Measurements from ENCODE around the gene LY6G6C.
A peak's percentile ranks its signal among the peaks of the same experiment; 100 is the strongest.

Gene LY6G6C

GRCh38 chr6:31765559-31765909, 44.0 kb upstream of the LY6G6C start:
- no peak for DNase-seq (ENCODE audit: low read depth, low spot score)
- Histone ChIP-seq H3K9ac (ENCODE audit: insufficient read length, low read depth) (no peak overlapping the region), H3K36me3 (ENCODE audit: insufficient read depth, insufficient read length, low read length) (peaks cover 34% of the 10 kb centered on the region), H3K9me3 (ENCODE audit: insufficient read depth, low read length) (no peaks in the 10 kb centered on the region), H3K27me3 (ENCODE audit: insufficient read depth, insufficient read length) (no peaks in the 10 kb centered on the region), H3K4me1 (ENCODE audit: insufficient read depth, insufficient read length) (peaks cover 6% of the 10 kb centered on the region), H3K4me3 (ENCODE audit: insufficient read length, low read depth) (no peak overlapping the region)
- TF ChIP-seq SUZ12 (IDR thresholded peaks at IDR 0.05; ENCODE audit: extremely low read depth, insufficient read depth, insufficient read length) = no peak
- no peak for TF ChIP-seq YY1 (IDR thresholded peaks at IDR 0.05; ENCODE audit: insufficient read depth, insufficient read length)
- no peak for TF ChIP-seq ZNF274 (IDR thresholded peaks at IDR 0.05; ENCODE audit: low read depth, low read length)

- H3K9me3 ChIP-seq (ENCODE audit: insufficient read depth, low read length) = no peaks in the 10 kb centered on the region
- TF ChIP-seq YY1 (IDR thresholded peaks at IDR 0.05; ENCODE audit: insufficient read depth, insufficient read length) (no peak), ZNF274 (IDR thresholded peaks at IDR 0.05; ENCODE audit: low read depth, low read length) (no peak), SUZ12 (IDR thresholded peaks at IDR 0.05; ENCODE audit: extremely low read depth, insufficient read depth, insufficient read length) (no peak)
- no peak for DNase-seq (ENCODE audit: low read depth, low spot score)
- H3K36me3 ChIP-seq (ENCODE audit: insufficient read depth, insufficient read length, low read length) = peaks cover 48% of the 10 kb centered on the region
- no peak overlapping the region for H3K9ac ChIP-seq (ENCODE audit: insufficient read length, low read depth)
- no peaks in the 10 kb centered on the region for H3K27me3 ChIP-seq (ENCODE audit: insufficient read depth, insufficient read length)
- peaks cover 6% of the 10 kb centered on the region for H3K4me1 ChIP-seq (ENCODE audit: insufficient read depth, insufficient read length)
- no peak overlapping the region for H3K4me3 ChIP-seq (ENCODE audit: insufficient read length, low read depth)
These were observed 42.7 kb upstream of the LY6G6C start for GRCh38 chr6:31764198-31764597.

- Histone ChIP-seq H3K27me3 (ENCODE audit: insufficient read depth, insufficient read length) (no peaks in the 10 kb centered on the region), H3K36me3 (ENCODE audit: insufficient read depth, insufficient read length, low read length) (peaks cover 54% of the 10 kb centered on the region), H3K4me3 (ENCODE audit: insufficient read length, low read depth) (no peak overlapping the region), H3K4me1 (ENCODE audit: insufficient read depth, insufficient read length) (peaks cover 6% of the 10 kb centered on the region), H3K9me3 (ENCODE audit: insufficient read depth, low read length) (no peaks in the 10 kb centered on the region), H3K9ac (ENCODE audit: insufficient read length, low read depth) (no peak overlapping the region)
- TF ChIP-seq SUZ12 (IDR thresholded peaks at IDR 0.05; ENCODE audit: extremely low read depth, insufficient read depth, insufficient read length) (no peak), ZNF274 (IDR thresholded peaks at IDR 0.05; ENCODE audit: low read depth, low read length) (no peak), YY1 (IDR thresholded peaks at IDR 0.05; ENCODE audit: insufficient read depth, insufficient read length) (no peak)
- peak; percentile 77 for DNase-seq (ENCODE audit: low read depth, low spot score)
These were observed 42.0 kb upstream of the LY6G6C start for GRCh38 chr6:31763619-31763940.

- no peak overlapping the region for H3K9ac ChIP-seq (ENCODE audit: insufficient read length, low read depth)
- TF ChIP-seq SUZ12 (IDR thresholded peaks at IDR 0.05; ENCODE audit: extremely low read depth, insufficient read depth, insufficient read length) (no peak), ZNF274 (IDR thresholded peaks at IDR 0.05; ENCODE audit: low read depth, low read length) (no peak), YY1 (IDR thresholded peaks at IDR 0.05; ENCODE audit: insufficient read depth, insufficient read length) (no peak)
- no peak for DNase-seq (ENCODE audit: low read depth, low spot score)
- peaks cover 6% of the 10 kb centered on the region for H3K4me1 ChIP-seq (ENCODE audit: insufficient read depth, insufficient read length)
- no peaks in the 10 kb centered on the region for H3K9me3 ChIP-seq (ENCODE audit: insufficient read depth, low read length)
- H3K27me3 ChIP-seq (ENCODE audit: insufficient read depth, insufficient read length) = no peaks in the 10 kb centered on the region
- peaks cover 58% of the 10 kb centered on the region for H3K36me3 ChIP-seq (ENCODE audit: insufficient read depth, insufficient read length, low read length)
- no peak overlapping the region for H3K4me3 ChIP-seq (ENCODE audit: insufficient read length, low read depth)
These were observed 41.5 kb upstream of the LY6G6C start for GRCh38 chr6:31762878-31763618.

- Histone ChIP-seq H3K4me3 (ENCODE audit: insufficient read length, low read depth) (no peak within 1 kb of the TSS), H3K27me3 (ENCODE audit: insufficient read depth, insufficient read length) (no peaks in the 10 kb centered on the region), H3K9me3 (ENCODE audit: insufficient read depth, low read length) (no peaks in the 10 kb centered on the region), H3K9ac (ENCODE audit: insufficient read length, low read depth) (no peak within 1 kb of the TSS), H3K36me3 (ENCODE audit: insufficient read depth, insufficient read length, low read length) (peaks cover 59% of the 10 kb centered on the region), H3K4me1 (ENCODE audit: insufficient read depth, insufficient read length) (peaks cover 6% of the 10 kb centered on the region)
- no peak for DNase-seq (ENCODE audit: low read depth, low spot score)
- TF ChIP-seq ZNF274 (IDR thresholded peaks at IDR 0.05; ENCODE audit: low read depth, low read length) (no peak), YY1 (IDR thresholded peaks at IDR 0.05; ENCODE audit: insufficient read depth, insufficient read length) (no peak), SUZ12 (IDR thresholded peaks at IDR 0.05; ENCODE audit: extremely low read depth, insufficient read depth, insufficient read length) (no peak)
These were observed 40.8 kb upstream of the LY6G6C start, which contains the start of gene SAPCD1 for GRCh38 chr6:31762356-31762755. SAPCD1 (plus strand) TSS chr6:31762656; CDS start chr6:31763055, 399 bp downstream.

GRCh38 chr6:31761343-31761742, 39.8 kb upstream of the LY6G6C start:
- H3K27me3 ChIP-seq (ENCODE audit: insufficient read depth, insufficient read length) = no peaks in the 10 kb centered on the region
- DNase-seq (ENCODE audit: low read depth, low spot score) = no peak
- no peak overlapping the region for H3K9ac ChIP-seq (ENCODE audit: insufficient read length, low read depth)
- peaks cover 6% of the 10 kb centered on the region for H3K4me1 ChIP-seq (ENCODE audit: insufficient read depth, insufficient read length)
- H3K4me3 ChIP-seq (ENCODE audit: insufficient read length, low read depth) = no peak overlapping the region
- H3K9me3 ChIP-seq (ENCODE audit: insufficient read depth, low read length) = no peaks in the 10 kb centered on the region
- H3K36me3 ChIP-seq (ENCODE audit: insufficient read depth, insufficient read length, low read length) = peaks cover 59% of the 10 kb centered on the region
- TF ChIP-seq YY1 (IDR thresholded peaks at IDR 0.05; ENCODE audit: insufficient read depth, insufficient read length) = no peak

GRCh38 chr6:31760790-31761189, 39.2 kb upstream of the LY6G6C start:
- DNase-seq (ENCODE audit: low read depth, low spot score) = no peak
- Histone ChIP-seq H3K36me3 (ENCODE audit: insufficient read depth, insufficient read length, low read length) (peaks cover 58% of the 10 kb centered on the region), H3K4me3 (ENCODE audit: insufficient read length, low read depth) (no peak overlapping the region), H3K27me3 (ENCODE audit: insufficient read depth, insufficient read length) (no peaks in the 10 kb centered on the region), H3K9me3 (ENCODE audit: insufficient read depth, low read length) (no peaks in the 10 kb centered on the region), H3K9ac (ENCODE audit: insufficient read length, low read depth) (no peak overlapping the region), H3K4me1 (ENCODE audit: insufficient read depth, insufficient read length) (peaks cover 6% of the 10 kb centered on the region)
- TF ChIP-seq ZNF274 (IDR thresholded peaks at IDR 0.05; ENCODE audit: low read depth, low read length) (no peak), YY1 (IDR thresholded peaks at IDR 0.05; ENCODE audit: insufficient read depth, insufficient read length) (no peak), SUZ12 (IDR thresholded peaks at IDR 0.05; ENCODE audit: extremely low read depth, insufficient read depth, insufficient read length) (no peak)
